ENCODE data around the gene CDH24.

DNA sequence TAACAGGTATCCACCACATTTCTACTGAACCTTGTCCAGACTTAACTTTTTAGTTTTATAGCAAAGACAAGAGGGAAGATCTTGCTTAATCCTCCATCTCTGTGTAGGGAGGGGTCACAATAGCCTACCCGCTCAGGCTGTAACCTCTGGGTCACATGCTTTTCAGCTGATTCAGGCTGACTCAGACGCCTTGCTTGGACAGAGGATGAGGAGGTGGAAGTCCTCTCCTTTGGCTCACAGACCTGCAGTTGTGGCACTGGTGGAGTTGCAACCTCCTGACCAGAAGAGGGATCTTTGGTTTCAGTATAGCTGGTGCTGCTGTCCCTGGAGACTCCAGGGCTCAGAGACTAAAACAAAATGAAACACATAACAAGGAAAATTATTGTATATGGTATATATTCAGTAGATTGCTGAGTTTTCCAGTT lies 21.4 kb upstream of the CDH24 start:
- TF ChIP-seq, protein P1, sequence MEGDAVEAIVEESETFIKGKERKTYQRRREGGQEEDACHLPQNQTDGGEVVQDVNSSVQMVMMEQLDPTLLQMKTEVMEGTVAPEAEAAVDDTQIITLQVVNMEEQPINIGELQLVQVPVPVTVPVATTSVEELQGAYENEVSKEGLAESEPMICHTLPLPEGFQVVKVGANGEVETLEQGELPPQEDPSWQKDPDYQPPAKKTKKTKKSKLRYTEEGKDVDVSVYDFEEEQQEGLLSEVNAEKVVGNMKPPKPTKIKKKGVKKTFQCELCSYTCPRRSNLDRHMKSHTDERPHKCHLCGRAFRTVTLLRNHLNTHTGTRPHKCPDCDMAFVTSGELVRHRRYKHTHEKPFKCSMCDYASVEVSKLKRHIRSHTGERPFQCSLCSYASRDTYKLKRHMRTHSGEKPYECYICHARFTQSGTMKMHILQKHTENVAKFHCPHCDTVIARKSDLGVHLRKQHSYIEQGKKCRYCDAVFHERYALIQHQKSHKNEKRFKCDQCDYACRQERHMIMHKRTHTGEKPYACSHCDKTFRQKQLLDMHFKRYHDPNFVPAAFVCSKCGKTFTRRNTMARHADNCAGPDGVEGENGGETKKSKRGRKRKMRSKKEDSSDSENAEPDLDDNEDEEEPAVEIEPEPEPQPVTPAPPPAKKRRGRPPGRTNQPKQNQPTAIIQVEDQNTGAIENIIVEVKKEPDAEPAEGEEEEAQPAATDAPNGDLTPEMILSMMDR (conservative IDR thresholded peaks at IDR 0.05; ENCODE audit: low read depth, low read length), result no peak
- no peak for TF ChIP-seq EZH2 (IDR thresholded peaks at IDR 0.05; ENCODE audit: low read length, unreplicated experiment)

All from PC-3 (cell line).